Activated gamma-delta T cell treated with Interleukin-2 at 50 U/mL for 16 hours (primary cell): ENCODE data around the gene KIF5C.

Experiments
- DNase-seq: peaks from one replicate; pipeline ENCODE4 v3.0.0-alpha.2; 2020

Gene KIF5C

GRCh38 chr2:148926291-148926961, 51.4 kb downstream of the KIF5C start:
- peak; percentile 43 for DNase-seq

DNA sequence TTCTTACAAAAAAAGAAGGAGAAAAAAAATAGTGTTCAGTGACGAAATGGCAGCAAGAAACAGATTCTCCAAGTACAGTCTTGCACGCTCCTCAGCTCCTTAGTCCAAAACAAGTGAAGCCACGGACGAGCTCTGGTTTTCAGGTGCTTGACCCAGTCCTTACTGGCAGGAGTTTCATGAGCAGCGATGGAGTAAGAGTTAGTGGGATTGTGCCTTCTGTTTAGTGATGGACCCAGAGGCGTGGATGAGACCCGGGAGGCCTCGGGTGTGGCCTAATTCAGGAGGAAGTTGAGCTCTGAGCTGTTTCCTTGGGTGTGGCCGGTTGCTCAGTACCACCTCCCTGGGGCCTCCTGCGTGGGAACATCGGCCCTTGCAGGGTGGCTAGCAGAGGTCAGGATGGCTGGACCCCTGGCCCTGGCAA, 52.0 kb downstream of the KIF5C start:
- peak; percentile 7 for DNase-seq

DNA sequence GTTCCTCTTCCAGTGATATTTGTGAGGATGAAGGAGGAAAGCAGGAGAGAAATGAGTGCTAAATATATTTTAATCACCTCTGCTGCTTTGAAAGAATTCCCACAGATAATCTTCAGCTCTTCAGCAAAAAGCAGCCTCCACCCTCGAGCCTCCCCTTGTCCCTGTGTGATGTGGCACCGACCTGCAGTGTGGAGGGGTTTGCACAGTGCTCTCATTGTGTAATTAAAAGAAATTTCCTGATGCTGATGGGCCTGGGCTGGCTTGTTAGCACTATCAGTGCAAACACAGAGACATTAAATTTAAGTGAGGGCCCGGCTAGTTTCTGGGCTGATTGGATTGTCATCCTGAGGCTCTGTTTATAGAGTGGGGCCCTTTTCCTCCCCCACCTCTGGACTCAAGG, 53.4 kb downstream of the KIF5C start:
- no peak for DNase-seq

- DNase-seq: no peak
Observed at GRCh38 chr2:148930046-148930775, 55.2 kb downstream of the KIF5C start.

- no peak for DNase-seq
Observed at GRCh38 chr2:148932536-148932935, 57.5 kb downstream of the KIF5C start.

DNA sequence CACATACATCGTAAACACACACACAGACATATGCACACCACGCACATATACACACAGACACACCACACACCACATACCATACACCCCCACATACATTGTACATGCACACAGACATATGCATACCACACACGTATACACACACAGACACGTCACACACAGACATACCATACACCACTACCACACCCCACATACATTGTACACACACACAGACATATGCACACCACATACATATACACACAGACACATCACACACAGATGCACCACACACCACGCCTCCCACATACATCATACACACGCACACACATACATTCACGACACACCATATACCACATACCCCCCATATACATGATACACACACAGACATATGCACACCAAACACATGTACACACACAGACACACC, 58.4 kb downstream of the KIF5C start:
- DNase-seq: no peak

DNA sequence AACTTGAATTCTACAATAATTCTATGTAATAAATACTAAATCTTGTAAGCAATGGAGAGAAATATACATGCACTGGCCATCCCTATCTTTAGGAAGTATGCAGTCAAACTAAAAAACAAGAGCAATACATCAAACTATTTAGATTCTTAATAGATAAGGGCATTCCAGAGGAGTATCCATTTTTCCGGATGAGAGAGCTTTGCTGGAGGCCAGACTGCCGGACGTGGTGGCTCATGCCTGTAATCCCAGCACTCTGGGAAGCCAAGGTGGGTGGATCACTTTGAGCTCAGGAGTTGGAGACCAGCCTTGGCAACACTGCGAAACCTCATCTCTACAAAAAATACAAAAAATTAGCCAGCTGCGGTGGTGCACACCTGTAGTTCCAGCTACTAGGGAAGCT, 60.8 kb downstream of the KIF5C start:
- no peak for DNase-seq

DNA sequence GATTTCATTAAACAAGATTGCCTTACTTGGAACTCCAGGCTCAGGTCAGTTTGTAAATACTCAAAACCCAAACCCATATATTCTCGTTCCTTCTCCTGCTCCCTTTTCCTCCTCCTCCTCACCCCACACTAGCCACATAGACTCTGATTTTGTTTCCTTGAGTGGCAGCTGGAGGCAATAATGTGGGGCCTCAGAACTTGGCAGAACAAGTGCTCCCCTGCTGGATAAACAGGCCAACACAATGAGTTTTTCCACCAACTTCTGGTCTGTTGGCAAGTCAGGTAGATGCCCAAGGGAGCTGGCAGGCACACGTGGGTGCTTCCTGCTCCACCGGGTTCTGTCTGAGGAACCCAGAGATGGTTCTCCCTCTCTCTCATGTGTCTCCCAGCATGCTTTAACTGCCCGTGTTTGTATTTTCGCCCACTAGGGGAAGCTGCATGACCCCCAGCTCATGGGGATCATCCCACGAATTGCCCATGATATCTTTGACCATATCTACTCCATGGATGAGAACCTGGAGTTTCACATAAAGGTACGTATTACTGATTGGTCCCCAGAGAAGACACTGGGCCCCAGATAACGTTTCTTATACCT, 61.9 kb downstream of the KIF5C start:
- no peak for DNase-seq

DNA sequence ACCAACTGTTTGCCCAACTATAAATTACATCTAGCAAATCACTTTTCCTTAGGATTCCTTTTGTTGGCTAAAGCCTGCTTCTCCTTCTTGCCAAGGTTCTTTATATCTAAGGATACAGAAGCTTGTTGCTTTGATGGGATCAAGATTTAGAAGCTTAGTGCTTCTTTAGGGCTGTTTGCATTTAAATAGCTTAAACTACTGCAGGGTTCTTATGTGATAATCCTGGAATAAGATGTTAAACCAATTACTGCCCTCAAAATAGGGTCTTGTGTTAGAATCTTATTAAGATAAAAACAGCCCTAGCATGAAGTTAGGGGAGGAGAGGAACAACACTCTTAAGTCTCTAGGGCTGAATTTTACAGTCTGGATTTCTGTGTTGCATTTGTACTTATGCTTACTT, 64.2 kb downstream of the KIF5C start:
- DNase-seq: no peak

DNA sequence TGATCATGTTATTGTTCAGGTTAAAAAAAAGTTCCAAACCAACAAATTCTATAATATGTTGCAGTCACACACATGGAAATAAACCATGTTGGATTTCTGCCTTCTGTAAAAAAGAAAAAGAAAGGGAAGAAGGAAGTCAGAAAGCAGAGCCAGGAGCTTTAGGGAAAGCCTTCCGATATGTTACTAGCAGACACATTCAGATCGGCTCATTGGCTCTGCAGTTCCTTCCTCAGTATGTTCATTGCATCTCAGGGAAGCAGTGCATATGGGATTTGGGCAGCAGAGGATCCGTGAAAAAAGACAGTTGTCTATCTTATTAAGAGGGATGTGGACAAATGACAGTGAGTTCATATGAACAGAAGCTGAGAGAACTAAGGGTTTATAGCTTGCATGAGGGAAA, 68.1 kb downstream of the KIF5C start:
- no peak for DNase-seq

GRCh38 chr2:148944536-148944935, 69.5 kb downstream of the KIF5C start:
- no peak for DNase-seq

DNA sequence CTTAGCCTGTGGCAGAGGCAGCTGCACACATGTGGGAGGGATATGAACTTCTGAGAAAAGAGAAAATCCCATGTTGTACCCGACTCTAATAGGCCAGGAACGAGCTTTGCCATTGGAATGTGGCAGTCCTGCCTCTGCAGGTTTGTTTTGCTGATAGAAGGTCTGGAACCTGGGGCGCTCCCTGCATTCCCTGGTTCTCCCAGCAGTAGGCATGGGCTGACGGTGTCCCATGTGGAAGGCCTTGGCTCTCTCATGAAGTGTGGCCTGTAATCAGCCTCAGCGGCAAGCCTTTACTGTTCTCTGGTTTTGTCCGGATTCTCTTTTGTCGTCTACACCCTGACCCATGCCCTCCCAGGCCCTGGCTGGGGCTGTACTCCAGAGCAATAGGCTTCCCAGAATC, 72.3 kb downstream of the KIF5C start:
- no peak for DNase-seq

DNA sequence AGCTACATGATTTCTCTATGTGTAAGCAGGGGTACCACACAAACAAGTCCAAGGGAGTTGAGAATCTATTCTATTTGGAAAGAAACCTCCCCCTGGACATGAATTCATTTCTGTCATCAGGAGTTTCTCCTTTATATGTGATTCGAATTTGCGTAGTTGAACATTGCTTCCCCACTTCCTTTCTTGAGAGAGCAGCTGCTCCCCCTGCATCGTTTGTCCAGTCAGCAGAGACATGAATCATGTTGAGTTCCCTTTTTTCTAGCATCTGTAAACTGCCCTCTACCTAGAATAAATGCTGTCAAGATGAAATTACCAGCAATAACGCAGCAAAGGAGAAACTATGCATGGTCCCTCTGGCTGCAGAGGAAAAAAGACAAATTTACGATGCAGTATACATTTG, 73.8 kb downstream of the KIF5C start:
- no peak for DNase-seq

GRCh38 chr2:148949348-148949747, 74.3 kb downstream of the KIF5C start:
- no peak for DNase-seq

DNA sequence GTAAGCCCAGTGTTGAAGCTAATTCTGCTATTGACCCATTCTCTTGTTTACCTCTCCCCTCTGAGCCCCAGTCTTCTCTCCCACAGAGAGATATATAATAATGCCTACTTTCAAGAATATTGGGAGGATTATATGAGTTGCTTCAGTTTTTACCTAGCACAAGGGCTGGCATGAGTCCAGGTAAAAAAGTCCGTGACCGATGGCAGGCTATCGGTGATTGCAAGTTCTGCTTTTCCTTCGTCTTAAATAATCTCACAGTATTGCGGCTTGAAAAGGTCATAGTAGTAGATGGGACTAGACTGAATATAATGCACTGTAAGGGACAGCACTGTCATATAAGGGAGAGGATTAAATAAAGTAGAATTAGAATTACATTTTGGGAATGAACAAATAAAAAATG, 77.6 kb downstream of the KIF5C start:
- no peak for DNase-seq

GRCh38 chr2:148953426-148953825, 78.4 kb downstream of the KIF5C start:
- no peak for DNase-seq

- DNase-seq: no peak
Observed at GRCh38 chr2:148954536-148954935, 79.5 kb downstream of the KIF5C start.

- no peak for DNase-seq
Observed at GRCh38 chr2:148955798-148956197, 80.8 kb downstream of the KIF5C start.

GRCh38 chr2:148957023-148957422, 82.0 kb downstream of the KIF5C start:
- DNase-seq: no peak

- DNase-seq: no peak
Observed at GRCh38 chr2:148959745-148960144, 84.7 kb downstream of the KIF5C start.

DNA sequence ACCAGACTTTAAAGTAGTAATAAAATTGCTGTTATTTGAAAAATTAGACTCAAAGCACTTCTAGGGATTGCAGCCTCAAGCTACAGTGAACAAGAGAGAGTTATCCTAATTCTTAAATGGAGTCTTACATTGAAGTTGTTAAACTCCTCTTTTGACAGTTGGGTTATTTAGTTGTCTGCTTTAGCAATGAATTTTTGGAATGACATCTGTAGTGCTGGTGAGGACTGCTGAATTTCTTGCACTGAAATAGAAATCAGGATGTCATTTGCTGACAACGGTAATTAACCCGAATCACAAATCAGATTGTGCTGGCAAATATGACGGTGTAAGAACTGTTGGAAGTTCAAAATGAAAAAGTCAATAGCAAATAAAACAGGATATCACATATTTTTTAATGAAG, 85.5 kb downstream of the KIF5C start:
- DNase-seq: no peak

DNA sequence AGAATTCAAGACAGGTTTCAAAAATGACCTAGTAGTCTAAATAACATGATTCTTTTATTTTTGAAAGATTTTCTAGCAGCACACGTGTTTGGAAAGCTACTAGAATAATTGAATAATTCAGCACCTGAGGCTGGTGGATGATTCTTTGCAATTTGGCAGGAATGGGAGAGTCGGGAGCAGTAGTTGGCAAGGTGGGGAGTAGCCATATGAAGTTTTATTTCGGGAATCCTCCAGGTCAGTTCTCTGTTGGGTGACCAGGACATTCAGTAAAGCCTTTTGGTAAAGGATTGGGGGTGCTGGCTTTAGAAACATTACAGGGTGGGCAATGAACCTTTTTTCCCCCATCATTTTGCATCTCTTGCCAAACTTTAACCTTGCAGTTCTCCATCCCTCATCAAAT, 88.4 kb downstream of the KIF5C start:
- no peak for DNase-seq

- DNase-seq: no peak
Observed at GRCh38 chr2:148965623-148966437, 90.8 kb downstream of the KIF5C start.

GRCh38 chr2:148966438-148966758, 91.4 kb downstream of the KIF5C start:
- DNase-seq: no peak
